Measurements from ENCODE around the gene RIMKLB.
"Not testable (repeated sequence)": the region's sequence is repeated elsewhere in the genome, so short reads cannot be mapped to it uniquely, and the experiment has no call there.

The RIMKLB gene

DNA sequence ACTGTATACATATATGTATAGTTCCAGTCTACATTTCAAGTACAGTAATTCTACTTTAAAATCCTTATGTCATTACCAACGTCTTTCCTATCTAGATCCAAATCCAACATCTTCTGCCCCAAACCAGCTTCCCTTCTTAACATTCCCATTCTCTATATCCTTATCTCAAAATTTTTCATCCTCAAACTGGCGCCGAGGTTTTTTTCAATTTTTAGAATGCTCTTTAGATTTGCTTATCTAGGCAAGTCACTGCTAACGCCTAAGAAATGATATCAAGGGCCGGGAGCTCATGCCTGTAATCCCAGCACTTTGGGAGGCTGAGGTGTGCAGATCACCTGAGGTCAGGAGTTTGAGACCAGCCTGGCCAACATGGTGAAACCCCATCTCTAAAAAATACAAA, 48.3 kb downstream of the RIMKLB start:
- no peak for DNase-seq
- intact Hi-C loops (cut with DNase I): no loop called here

DNA sequence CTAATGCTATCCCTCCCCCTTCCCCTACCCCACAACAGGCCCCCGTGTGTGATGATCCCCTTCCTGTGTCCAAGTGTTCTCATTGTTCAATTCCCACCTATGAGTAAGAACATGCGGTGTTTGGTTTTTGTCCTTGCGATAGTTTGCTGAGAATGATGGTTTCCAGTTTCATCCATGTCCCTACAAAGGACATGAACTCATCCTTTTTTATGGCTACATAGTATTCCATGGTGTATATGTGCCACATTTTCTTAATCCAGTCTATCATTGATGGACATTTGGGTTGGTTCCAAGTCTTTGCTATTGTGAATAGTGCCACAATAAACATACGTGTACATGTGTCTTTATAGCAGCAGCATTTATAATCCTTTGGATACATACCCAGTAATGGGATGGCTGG, 62.3 kb downstream of the RIMKLB start:
- DNase-seq: not testable (repeated sequence)

DNA sequence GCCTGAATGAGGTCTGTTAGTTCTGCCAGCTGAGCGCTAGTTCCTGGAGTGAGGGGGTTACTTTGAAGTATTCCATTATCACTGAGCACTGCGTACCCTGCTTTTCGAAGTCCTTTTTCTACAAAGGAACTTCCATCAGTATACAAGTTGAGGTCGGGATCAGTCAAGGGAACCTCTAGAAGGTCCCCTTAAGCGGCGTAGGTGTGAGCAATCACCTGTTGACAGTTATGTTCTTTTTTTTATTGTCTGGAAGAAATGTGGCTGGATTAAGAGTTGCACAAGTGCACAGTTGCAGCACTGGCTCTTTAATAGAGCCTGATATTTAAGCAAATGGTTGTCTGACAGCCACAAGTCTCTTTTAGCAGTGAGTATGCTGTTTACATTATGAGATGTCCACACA, 64.9 kb downstream of the RIMKLB start:
- intact Hi-C loops (cut with DNase I); DNase-seq: not testable (repeated sequence)

More for the DNA sequence above, 62.3 kb downstream of the RIMKLB start:
- intact Hi-C loops (cut with DNase I): not testable (repeated sequence)

DNA sequence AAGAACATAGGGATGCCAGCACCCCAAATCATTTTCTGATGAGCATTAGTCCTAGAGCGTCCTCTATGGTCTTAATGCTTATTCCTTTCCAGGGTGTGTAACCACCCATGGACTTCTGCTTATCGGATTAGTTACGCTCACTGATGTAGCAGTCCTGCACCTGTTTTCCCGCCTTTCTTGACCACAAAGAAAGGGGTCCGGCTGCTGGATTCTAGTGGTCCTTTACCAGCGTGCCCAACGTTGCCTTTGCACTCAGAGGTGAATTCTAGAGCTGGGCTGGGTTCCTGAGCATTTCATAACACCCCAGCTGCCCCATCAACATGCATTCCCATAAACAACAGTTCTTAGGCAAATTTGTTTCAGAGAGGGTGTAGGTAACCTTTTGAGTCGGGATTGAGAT, 68.3 kb downstream of the RIMKLB start:
- intact Hi-C loops (cut with DNase I); DNase-seq: not testable (repeated sequence)

DNA sequence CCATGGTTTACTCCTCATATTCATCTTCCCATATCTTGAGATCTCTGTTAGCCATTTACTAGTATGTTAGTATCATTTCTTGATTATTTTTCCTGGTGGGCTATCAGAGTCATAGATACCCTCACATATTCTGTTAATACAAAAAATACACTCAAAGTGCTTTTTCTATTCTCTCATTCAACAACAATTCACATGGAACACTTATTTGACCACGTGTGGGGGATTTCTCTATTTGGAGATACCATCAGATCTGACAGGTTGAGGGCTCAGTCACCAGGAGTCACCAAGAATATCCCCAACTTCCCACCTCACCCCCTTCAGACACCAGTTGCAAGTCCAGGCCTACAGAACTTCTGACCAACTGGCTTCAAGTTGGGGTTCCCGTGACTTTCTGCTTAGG, 72.7 kb downstream of the RIMKLB start:
- DNase-seq: no peak
- intact Hi-C loops (cut with DNase I): no loop called here

DNA sequence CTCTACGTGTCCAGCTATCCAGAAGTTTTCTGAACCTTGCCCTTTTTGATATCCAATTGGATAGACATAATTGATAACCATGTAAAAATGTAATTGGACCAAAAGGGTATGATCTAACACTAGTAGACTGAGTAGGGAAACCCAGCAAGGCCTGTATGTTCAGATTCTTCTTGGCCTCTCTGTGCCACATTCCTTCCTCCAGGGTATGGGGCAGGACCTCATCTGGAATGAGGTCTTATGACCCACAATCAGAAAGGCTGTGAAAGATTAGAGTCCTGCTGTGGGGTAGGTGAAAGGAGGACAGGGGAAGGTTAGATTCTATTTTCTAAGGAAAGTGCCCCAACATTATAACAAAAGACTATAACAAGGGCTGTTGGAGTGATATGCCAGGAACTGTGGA, 73.3 kb downstream of the RIMKLB start:
- intact Hi-C loops (cut with DNase I): no loop called here
- no peak for DNase-seq

DNA sequence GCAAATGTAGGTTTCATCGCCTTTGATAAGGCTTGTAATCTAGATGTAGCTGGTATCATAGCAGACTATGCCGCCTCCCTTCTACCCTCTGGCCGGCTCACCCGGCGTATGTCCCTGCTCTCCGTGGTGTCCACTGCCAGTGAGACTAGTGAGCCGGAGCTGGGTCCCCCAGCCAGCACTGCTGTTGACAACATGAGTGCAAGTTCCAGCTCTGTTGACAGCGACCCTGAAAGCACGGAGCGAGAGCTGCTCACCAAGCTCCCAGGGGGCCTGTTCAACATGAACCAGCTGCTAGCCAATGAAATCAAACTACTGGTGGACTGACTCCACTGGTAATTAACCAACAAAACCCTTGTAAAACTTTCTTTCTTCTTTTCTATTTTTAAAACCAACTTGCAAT, 75.7 kb downstream of the RIMKLB start:
- intact Hi-C loops (cut with DNase I): no loop called here
- peak in 1 of 42 donors; percentile 4 for DNase-seq

DNA sequence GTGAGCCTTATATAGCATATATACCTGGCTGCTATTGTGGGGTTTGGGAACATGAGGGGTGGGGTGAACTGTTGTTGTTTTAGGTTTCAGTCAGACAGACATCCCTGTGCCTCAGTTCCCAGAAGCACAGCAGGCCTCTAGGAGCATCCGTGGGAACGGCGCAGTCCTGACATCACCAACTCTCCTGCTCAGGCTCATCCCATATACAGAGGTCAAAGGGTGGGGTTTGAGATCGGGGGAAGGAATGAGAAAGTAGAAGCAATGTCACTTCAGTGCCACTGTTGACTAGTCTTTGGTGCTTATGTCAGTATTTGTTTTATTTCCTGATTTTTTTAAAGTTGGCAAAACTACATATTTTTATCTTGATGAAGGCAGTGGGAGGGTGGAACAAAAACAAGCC, 81.5 kb downstream of the RIMKLB start:
- DNase-seq: no peak
- intact Hi-C loops (cut with DNase I): no loop called here

DNA sequence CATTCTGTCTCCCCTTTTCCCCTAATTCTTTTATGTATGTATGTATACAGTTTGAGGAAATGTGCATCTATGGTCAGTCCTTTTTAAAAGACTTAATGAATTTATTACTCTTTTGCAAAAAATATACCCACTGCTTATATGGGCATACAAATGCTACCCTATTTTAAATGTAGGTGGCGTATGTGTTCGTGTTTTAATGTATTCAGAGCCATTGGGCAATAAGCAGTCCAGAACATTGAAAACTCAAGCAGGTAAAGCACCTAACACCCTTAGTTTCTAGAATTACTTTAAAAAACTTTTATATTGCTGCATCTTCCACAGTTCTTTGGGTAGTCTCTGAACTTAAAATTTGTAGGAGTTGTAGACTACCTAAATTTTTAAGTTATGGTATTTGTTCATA, 82.1 kb downstream of the RIMKLB start:
- intact Hi-C loops (cut with DNase I): no loop called here
- DNase-seq: no peak

DNA sequence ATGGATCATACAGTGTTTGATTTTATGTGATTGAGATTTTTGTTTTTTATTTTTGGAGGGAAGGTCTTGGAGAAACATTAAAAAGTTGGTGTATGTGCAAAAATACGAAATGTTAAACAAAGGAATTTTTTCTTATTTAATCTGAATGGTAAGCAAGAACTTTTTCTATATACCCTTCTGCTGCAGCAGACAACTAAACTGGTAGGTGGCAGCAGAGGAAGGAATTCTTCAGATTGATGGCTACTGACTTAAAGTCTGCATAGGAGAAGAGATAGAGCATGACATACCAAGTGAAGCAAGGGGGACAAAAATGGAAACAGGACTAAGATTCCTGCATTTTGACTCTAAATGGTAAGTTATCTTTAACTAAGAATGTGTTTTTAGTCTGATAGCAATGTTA, 82.6 kb downstream of the RIMKLB start:
- intact Hi-C loops (cut with DNase I): no loop called here
- DNase-seq: peak in 12 of 42 donors; percentile 10 to 64 (median 27)

DNA sequence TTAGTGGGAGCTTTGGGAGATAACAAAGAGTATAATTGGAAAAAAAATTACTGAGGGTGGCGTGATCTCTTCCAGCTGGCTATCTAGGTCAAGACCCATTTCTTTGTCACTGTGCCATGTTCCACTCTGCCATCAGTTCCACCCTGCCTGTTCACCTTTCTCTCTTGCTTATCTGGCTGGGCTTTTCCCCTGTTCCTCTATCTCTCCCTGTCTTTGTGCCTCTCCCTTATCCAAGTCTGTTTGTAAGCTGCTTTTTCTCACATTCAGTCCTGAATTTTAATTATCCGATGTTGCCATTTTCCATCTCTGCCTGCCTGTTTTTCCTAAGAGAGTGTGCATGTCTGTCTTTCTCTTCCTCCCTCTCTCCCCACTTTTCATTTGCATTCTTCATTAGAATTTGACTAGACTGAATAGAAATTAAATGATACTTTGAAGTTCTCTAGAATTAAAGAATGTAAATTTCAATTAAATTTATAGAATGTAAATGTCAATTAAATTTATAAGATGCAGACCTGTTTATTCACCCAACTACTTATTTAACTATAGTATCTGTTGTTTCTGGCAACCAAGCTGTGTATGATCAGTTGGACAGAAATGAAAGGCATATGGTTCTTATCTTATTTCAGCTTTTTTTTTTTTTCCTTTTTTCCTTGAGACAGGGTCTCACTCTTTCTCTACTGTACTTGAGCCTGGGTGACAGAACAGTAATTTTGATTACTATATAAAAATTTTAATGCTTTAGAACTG, 83.8 kb downstream of the RIMKLB start:
- DNase-seq: no peak
- intact Hi-C loops (cut with DNase I): no loop called here

DNA sequence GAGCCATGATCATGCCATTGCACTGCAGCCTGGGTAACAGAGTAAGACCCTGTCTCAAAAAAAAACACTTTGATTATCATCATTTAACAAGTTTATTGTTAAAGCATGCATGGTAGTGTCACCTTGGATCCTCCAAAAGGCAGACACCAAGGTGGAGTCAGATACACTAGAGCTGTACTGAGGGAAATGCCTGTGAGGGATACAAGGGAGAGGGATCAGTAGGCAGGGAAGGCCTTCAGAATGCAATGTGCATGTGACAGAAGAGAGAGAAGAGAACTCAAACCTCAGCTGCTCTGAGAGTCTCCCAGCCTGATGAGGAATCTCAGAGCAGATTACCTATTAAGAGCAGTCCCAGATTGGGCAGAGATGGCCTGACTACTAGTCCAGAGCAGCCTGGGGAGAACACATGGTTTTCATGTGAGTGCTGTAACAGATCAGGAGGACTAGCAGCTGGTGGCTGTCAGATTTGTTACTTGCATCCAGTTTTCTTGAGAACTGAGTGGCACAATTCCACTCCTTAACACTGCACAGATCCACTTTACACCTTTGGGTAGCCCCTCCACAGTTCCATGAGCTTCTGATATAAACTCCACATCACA, 86.6 kb downstream of the RIMKLB start:
- no peak for DNase-seq
- intact Hi-C loops (cut with DNase I): no loop called here

DNA sequence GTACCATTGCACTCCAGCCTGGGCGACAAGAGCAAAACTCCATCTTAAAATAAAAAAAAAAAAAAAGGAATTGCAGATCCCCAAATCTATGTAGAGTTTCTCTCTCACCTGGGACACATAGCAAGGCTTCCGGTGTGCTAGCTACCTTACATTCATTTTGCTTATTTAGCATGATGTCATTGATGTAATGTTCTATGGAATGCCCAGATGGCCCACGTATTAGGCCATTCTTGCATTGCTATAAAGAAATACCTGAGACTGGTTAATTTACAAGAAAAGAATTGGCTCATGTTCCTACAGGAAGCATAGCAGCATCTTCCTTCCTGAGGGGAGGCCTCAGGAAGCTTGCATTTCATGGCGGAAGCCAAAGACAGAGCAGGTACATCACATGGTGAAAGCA, 87.7 kb downstream of the RIMKLB start:
- intact Hi-C loops (cut with DNase I): no loop called here
- DNase-seq: no peak

DNA sequence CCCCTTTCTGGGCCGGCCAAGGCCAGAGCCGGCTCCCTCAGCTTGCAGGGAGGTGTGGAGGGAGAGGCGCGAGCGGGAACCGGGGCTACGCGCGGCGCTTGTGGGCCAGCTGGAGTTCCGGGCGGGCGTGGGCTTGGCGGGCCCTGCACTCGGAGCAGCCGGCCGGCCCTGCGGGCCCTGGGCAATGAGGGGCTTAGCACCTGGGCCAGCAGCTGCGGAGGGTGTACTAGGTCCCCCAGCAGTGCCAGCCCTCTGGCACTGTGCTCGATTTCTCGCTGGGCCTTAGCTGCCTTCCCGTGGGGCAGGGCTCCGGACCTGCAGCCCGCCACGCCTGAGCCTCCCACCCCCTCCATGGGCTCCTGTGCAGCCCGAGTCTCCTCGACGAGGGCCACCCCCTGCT, 89.4 kb downstream of the RIMKLB start:
- intact Hi-C loops (cut with DNase I); DNase-seq: not testable (repeated sequence)

DNA sequence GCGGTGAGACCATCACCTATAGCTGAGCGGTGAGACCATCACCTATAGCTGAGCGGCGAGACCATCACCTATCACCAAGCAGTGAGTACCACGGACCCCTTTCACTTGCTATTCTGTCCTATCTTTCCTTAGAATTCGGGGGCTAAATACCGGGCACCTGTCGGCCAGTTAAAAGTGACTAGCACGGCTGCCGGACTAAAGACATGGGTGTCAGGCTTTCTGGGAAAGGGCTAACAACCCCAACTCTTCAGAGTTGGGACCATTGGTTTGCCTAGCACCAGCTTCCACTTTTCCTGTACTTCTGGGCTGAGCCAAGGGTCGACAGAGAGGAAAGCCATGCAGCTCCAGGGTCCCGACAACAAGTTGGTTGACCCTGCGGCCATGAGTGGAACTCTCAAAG, 90.9 kb downstream of the RIMKLB start:
- intact Hi-C loops (cut with DNase I); DNase-seq: not testable (repeated sequence)

DNA sequence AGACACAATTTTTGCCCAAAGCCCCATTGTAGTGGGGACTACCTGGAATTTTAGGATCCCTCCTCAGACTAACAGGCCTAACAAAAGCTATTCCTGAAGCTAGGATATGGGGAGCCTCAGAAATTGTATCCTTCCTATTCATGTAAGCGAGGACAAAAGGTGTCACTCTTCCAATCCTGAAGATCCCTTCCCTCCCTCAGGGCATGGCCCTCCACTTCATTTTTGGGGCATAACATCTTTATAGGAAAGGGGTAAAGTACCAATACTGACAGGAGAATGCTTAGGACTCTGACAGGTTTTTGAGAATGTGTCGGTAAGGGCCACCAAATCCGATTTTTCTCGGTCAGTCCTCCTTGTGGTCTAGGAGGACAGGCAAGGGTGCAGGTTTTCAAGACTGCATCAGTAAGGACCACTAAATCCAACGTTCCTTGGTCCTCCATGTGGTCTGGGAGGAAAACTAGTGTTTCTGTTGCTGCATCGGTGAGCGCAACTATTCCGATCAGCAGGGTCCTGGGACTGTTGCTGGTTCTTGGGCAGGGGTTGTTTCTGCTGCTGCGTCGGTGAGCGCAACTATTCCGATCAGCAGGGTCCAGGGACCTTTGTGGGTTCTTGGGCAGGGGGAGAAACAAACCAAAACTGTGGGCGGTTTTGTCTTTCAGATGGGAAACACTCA, 91.7 kb downstream of the RIMKLB start:
- intact Hi-C loops (cut with DNase I); DNase-seq: not testable (repeated sequence)

DNA sequence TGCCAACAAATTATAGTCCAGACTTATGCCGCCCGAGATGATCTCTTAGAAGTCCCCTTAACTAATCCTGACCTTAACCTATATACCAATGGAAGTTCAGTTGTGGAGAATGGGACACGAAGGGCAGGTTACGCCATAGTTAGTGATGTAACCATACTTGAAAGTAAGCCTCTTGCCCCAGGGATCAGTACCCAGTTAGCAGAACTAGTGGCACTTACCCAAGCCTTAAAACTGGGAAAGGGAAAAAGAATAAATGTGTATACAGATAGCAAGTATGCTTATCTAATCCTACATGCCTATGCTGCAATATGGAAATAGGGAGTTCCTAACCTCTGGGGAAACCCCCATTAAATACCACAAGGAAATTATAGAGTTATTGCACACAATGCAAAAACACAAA, 95.4 kb downstream of the RIMKLB start:
- intact Hi-C loops (cut with DNase I); DNase-seq: not testable (repeated sequence)

DNA sequence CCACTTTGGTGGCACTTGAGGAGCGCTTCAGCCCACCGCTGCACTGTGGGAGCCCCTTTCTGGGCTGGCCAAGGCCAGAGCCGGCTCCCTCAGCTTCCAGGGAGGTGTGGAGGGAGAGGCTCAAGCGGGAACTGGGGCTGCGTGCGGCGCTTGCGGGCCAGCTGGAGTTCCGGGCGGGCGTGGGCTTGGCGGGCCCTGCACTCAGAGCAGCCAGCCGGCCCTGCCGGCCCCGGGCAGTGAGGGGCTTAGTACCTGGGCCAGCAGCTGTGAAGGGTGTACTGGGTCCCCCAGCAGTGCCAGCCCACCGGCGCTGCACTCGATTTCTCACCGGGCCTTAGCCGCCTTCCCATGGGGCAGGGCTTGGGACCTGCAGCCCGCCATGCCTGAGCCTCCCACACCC, 96.8 kb downstream of the RIMKLB start:
- intact Hi-C loops (cut with DNase I); DNase-seq: not testable (repeated sequence)

DNA sequence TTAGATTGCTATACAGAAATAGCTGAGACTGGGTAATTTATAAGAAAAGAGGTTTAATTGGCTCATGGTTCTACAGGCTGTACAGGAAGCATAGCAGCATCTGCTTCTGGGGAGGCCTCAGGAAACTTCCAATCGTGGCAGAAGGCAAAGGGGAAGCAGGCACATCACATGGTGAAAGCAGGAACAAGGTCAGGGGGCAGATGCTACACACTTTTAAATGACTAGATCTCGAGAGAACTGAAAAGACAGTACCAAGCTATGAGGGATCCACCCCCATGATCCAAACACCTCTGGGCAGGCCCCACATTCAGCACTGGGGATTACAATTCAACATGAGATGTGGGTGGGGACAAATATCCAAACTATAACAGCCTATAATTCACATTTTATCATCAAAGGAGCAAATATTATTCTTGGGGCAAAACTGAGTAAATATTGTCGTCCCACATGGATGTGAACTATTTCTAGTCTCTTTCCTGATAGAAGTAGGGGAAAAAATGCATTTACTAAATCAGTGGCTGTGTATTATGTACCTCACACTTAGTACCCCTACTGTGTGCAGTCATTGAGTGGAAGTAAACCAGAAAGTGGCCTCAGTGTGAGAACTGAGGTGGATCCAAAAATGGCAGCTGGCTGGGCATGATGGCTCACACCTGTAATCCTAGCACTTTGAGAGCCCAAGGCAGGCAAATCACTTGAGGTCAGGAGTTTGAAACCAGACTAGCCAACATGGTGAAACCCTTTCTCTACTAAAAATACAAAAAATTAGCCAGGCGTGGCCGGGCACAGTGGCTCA, 99.2 kb downstream of the RIMKLB start:
- DNase-seq: no peak

DNA sequence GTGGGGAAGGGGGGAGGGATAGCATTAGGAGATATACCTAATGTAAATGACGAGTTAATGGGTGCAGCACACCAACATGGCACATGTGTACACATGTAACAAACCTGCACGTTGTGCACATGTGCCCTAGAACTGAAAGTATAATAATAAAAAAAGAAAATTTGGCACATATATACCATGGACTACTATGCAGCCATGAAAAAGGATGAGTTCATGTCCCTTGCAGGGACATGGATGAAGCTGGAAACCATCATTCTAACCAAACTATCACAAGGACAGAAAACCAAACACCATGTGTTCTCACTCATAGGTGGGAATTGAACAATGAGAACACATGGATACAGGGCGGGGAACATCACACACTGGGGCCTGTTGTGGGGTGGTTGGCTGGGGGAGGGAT, 103.4 kb downstream of the RIMKLB start:
- intact Hi-C loops (cut with DNase I); DNase-seq: not testable (repeated sequence)

More for the DNA sequence above, 99.2 kb downstream of the RIMKLB start:
- intact Hi-C loops (cut with DNase I): no loop called here

Measured in head of caudate nucleus (tissue), 42 donors.